ENCODE results near the gene HTR6.

- TF ChIP-seq CTCF (IDR thresholded peaks at IDR 0.05) (peak in 3 of 6 experiments; percentile 12 to 36 (median 19)), POLR2A (IDR thresholded peaks at IDR 0.05) (no peak)
Observed at GRCh38 chr1:19640363-19641316, 24.0 kb upstream of the HTR6 start.
